Esophagus muscularis mucosa (tissue), 4 donors: ENCODE results near the gene WNT8A. TPM values are rescaled to one million over a fixed set of nuclear protein-coding genes. Genes with fewer than 3 reads are reported as not detected.
"Not testable (repeated sequence)": the region's sequence is repeated elsewhere in the genome, so short reads cannot be mapped to it uniquely, and the experiment has no call there.

ENCODE experiments used
- DNase-seq: peaks from one replicate; pipeline ENCODE4 v3.0.0-alpha.2; 2017; ENCODE audit errors: extremely low spot score
- H3K27ac ChIP-seq, 4 donors: fragments of 200-600 bp; sonication (generic); replicated peaks in 1 of 4; 1 replicate in 3 of 4; 2 replicates in 1 of 4; pipeline ENCODE4 v1.5.1; 2016 to 2019; ENCODE audit warnings: mild to moderate bottlenecking in 1 of 4
- H3K27me3 ChIP-seq, 4 donors: fragments of 200-600 bp; sonication (generic); one replicate each; pipeline versions ENCODE4 v1.5.1 to v1.6.0; 2016 to 2019
- H3K36me3 ChIP-seq, 4 donors: fragments of 200-600 bp; sonication (generic); one replicate each; pipeline ENCODE4 v1.5.1; 2016 to 2019
- H3K4me1 ChIP-seq, 4 donors: fragments of 200-600 bp; sonication (generic); one replicate each; pipeline ENCODE4 v1.5.1; 2016 to 2019
- H3K4me3 ChIP-seq, 4 donors: fragments of 200-600 bp; sonication (generic); 1 replicate in 2 of 4; 2 replicates in 2 of 4; pipeline ENCODE4 v1.5.1; 2016 to 2019; ENCODE audit warnings: mild to moderate bottlenecking in 4 of 4, moderate library complexity in 1 of 4
- H3K9me3 ChIP-seq, 4 donors: fragments of 200-600 bp; sonication (generic); 1 replicate in 3 of 4; 2 replicates in 1 of 4; pipeline ENCODE4 v1.5.1; 2016 to 2019
- CTCF ChIP-seq, 3 experiments: fragments of 200-600 bp in 2 of 3; fragments of 450-650 bp in 1 of 3; sonication (generic) in 2 of 3; IDR thresholded peaks; one replicate each; pipeline ENCODE4 v1.5.1; 2017 to 2019; ENCODE audit warnings: antibody characterized with exemption in 3 of 3, mild to moderate bottlenecking in 2 of 3, moderate library complexity in 1 of 3
- EP300 ChIP-seq: sonication (generic); formaldehyde crosslinking; IDR thresholded peaks from one replicate; pipeline ENCODE4 v1.6.1; 2017; ENCODE audit warnings: antibody characterized with exemption
- POLR2A ChIP-seq: fragments of 450-650 bp; IDR thresholded peaks from one replicate; pipeline ENCODE4 v1.6.1; 2017; ENCODE audit warnings: antibody characterized with exemption, moderate library complexity, mild to moderate bottlenecking, low read depth
- POLR2AphosphoS5 ChIP-seq, 2 donors: sonication (generic); formaldehyde crosslinking; IDR thresholded peaks; one replicate each; pipeline ENCODE4 v1.6.1; 2017; ENCODE audit warnings: antibody characterized with exemption in 2 of 2
- WGBS: methylation state at CpG from one replicate; pipeline ENCODE4 v1.1.5; 2018; 5-methylcytosine and 5-hydroxymethylcytosine counted together
- intact Hi-C: fragments of 100-400 bp; cut with DNase I; formaldehyde crosslinking; loops from one replicate; pipeline ENCODE4 v1.15.1; 2023
- total RNA-seq, 4 donors: library from RNA; depleted of rRNA; stranded (reverse); fragments of >200 nt; gene quantifications; one replicate each; pipeline versions ENCODE4 v1.1.0 to v1.2.1, GENCODE V29; 2016

The WNT8A gene
- total RNA-seq, 4 donors from 2014 or later, result not detected

- Histone ChIP-seq H3K4me3 (no peak overlapping the region), H3K27me3 (no peaks in the 10 kb centered on the region), H3K27ac (peak overlapping the region in 1 of 4 donors; percentile 17), H3K4me1 (peaks cover 4 to 15% (median 10%) of the 10 kb centered on the region in 4 donors), H3K9me3 (no peaks in the 10 kb centered on the region), H3K36me3 (no peaks in the 10 kb centered on the region)
- TF ChIP-seq POLR2AphosphoS5 (IDR thresholded peaks at IDR 0.05) (no peak), EP300 (no peak), POLR2A (no peak), CTCF (IDR thresholded peaks at IDR 0.05) (no peak)
- WGBS, result 72% methylated on average over 1 of the region's 1 CpG
- intact Hi-C loops, result loop anchor here (5.0 to 10.0 kb wide), 2 partner anchors 93 to 264 kb away; no protein-coding TSS in a partner anchor
- no peak for DNase-seq
Observed at GRCh38 chr5:138038826-138039225, 45.0 kb upstream of the WNT8A start.

GRCh38 chr5:138045283-138045682 is 38.5 kb upstream of the WNT8A start:
- H3K4me1 ChIP-seq, H3K27ac ChIP-seq, H3K36me3 ChIP-seq, intact Hi-C loops, DNase-seq, H3K27me3 ChIP-seq, H3K4me3 ChIP-seq, H3K9me3 ChIP-seq: not testable (repeated sequence)
- WGBS, result 91% methylated on average over 3 of the region's 3 CpGs

- WGBS, result 75% methylated on average over 9 of the region's 9 CpGs
- Histone ChIP-seq H3K27ac (no peak overlapping the region), H3K9me3 (no peaks in the 10 kb centered on the region), H3K27me3 (no peaks in the 10 kb centered on the region), H3K4me3 (no peak overlapping the region), H3K4me1 (peaks cover 0 to 4% (median 0%) of the 10 kb centered on the region in 4 donors), H3K36me3 (no peaks in the 10 kb centered on the region)
- no peak for DNase-seq
- intact Hi-C loops, result no loop called here
- TF ChIP-seq POLR2AphosphoS5 (IDR thresholded peaks at IDR 0.05), result no peak
Observed at GRCh38 chr5:138051441-138052296, 32.2 kb upstream of the WNT8A start.

- H3K27ac ChIP-seq, DNase-seq, H3K4me3 ChIP-seq, intact Hi-C loops, H3K36me3 ChIP-seq, H3K27me3 ChIP-seq, H3K4me1 ChIP-seq, H3K9me3 ChIP-seq: not testable (repeated sequence)
- WGBS, result 100% methylated on average over 1 of the region's 1 CpG
Observed at GRCh38 chr5:138052718-138053117, 31.1 kb upstream of the WNT8A start.

GRCh38 chr5:138053554-138053953 is 30.3 kb upstream of the WNT8A start:
- H3K27ac ChIP-seq, result no peak overlapping the region
- H3K36me3 ChIP-seq, result no peaks in the 10 kb centered on the region
- TF ChIP-seq EP300, result no peak
- no peak for TF ChIP-seq POLR2AphosphoS5 (IDR thresholded peaks at IDR 0.05)
- no peak for TF ChIP-seq POLR2A
- no peak for TF ChIP-seq CTCF (IDR thresholded peaks at IDR 0.05)
- peaks cover 0 to 4% (median 0%) of the 10 kb centered on the region in 4 donors for H3K4me1 ChIP-seq
- WGBS, result 78% methylated on average over 3 of the region's 3 CpGs
- no peaks in the 10 kb centered on the region for H3K9me3 ChIP-seq
- no peak overlapping the region for H3K4me3 ChIP-seq
- peaks cover 0 to 8% (median 0%) of the 10 kb centered on the region in 4 donors for H3K27me3 ChIP-seq
- no peak for DNase-seq
- intact Hi-C loops, result no loop called here

- DNase-seq, result no peak
- H3K4me1 ChIP-seq, result peaks cover 0 to 4% (median 0%) of the 10 kb centered on the region in 4 donors
- H3K27ac ChIP-seq, result no peak overlapping the region
- no peak for TF ChIP-seq CTCF (IDR thresholded peaks at IDR 0.05)
- TF ChIP-seq POLR2AphosphoS5 (IDR thresholded peaks at IDR 0.05), result no peak
- no peak for TF ChIP-seq POLR2A
- TF ChIP-seq EP300, result no peak
- H3K27me3 ChIP-seq, result peaks cover 0 to 8% (median 0%) of the 10 kb centered on the region in 4 donors
- intact Hi-C loops, result no loop called here
- WGBS, result 42% methylated on average over 3 of the region's 3 CpGs
- H3K4me3 ChIP-seq, result no peak overlapping the region
- H3K36me3 ChIP-seq, result no peaks in the 10 kb centered on the region
- H3K9me3 ChIP-seq, result no peaks in the 10 kb centered on the region
Observed at GRCh38 chr5:138054206-138054605, 29.6 kb upstream of the WNT8A start.
